ENCODE results near the gene E2F4. TPM values are rescaled to one million over a fixed set of nuclear protein-coding genes. Genes with fewer than 3 reads are reported as not detected.

E2F4 gene
- total and polyA plus RNA-seq, 10 of the 15 experiments (the other 5 are each of a cell fraction or from before 2014, with no cell fraction given) = 11.7 to 132 (median 95.9) TPM

DNA sequence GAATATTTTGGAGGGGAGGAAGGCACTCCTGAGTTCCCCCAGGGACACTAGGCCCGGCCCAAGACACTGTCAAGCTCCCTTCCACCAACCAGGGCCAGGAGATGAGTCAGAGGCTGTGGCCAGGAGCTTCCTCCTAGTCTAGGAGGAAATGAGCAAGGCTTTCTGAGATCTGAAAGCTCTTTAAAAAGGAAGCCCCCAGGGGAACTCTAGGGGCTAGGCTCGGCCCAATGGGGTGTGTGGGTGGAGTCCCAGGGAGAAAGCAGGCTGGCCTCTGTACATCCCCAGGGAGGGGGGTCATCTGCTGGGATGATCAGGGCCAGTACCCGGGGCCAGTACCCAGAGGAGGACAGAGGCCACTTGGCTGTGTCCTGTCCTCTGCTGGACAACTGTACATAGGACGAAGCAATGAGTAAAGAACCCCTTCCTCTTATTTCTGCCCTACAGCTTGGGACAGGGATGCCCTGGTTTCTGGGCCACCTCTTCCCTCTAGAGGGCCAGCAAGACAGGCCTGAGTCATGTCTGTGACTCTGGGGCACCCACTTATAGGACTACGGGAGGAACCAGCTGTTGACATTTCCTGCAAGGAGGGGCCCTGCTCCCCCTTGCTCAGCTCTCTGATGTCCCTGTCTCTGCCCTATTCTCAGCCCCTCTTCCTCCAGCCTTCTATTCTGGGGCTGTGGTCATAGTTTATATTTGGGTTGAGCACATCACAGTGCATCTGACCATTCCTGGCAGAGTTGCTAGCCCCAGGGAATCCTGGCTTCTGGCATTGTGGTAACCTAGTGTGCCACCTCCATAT is 52.6 kb downstream of the E2F4 start (continued):
- TF ChIP-seq RCOR1 (conservative IDR thresholded peaks at IDR 0.05; ENCODE audit: low read depth, low read length) (0 out of 2 replicates have a peak, but pooled peaks have one; percentile 41), NFYB (IDR thresholded peaks at IDR 0.05; ENCODE audit: insufficient read depth, low read depth, low read length) (peak; percentile 80), MAX (IDR thresholded peaks at IDR 0.05; ENCODE audit: low read depth, low read length) (0 out of 2 replicates have a peak, but pooled peaks have one; percentile 15), IKZF2 (IDR thresholded peaks at IDR 0.05) (peak; percentile 40 to 42; a peak in 2 of 4 replicates), ZSCAN29 (IDR thresholded peaks at IDR 0.05) (no peak), RELA (IDR thresholded peaks at IDR 0.05; ENCODE audit: borderline replicate concordance, partially characterized antibody) (peak; percentile 10), GATAD2B (conservative IDR thresholded peaks at IDR 0.05; ENCODE audit: low read depth) (no peak; the same call in 1 of the 2 replicates), MEF2A (IDR thresholded peaks at IDR 0.05; ENCODE audit: insufficient read depth, low read depth, low read length) (no peak; the same call in 1 of the 2 replicates), TCF7 (IDR thresholded peaks at IDR 0.05; ENCODE audit: borderline replicate concordance) (no peak), ZNF384 (IDR thresholded peaks at IDR 0.05; ENCODE audit: borderline replicate concordance, low read depth, low read length) (no peak), IRF5 (IDR thresholded peaks at IDR 0.05; ENCODE audit: borderline replicate concordance) (no peak), ZNF24 (IDR thresholded peaks at IDR 0.05) (no peak), BRCA1 (IDR thresholded peaks at IDR 0.05; ENCODE audit: low read depth, low read length) (no peak), EED (IDR thresholded peaks at IDR 0.05; ENCODE audit: low read depth) (peak; percentile 11; the same call in 1 of the 2 replicates), MTA3 (IDR thresholded peaks at IDR 0.05; ENCODE audit: borderline replicate concordance, low read length) (no peak), BHLHE40 (IDR thresholded peaks at IDR 0.05; ENCODE audit: borderline replicate concordance in 1 of 2, low read depth in 2 of 2, low read length in 1 of 2) (peak; percentile 17 to 43; a peak in 1 of 4 replicates), CEBPZ (IDR thresholded peaks at IDR 0.05; ENCODE audit: low read depth, low read length) (no peak), RELB (IDR thresholded peaks at IDR 0.05; ENCODE audit: low read depth) (peak; percentile 20; the same call in 1 of the 2 replicates)
- TF ChIP-seq, protein P1, sequence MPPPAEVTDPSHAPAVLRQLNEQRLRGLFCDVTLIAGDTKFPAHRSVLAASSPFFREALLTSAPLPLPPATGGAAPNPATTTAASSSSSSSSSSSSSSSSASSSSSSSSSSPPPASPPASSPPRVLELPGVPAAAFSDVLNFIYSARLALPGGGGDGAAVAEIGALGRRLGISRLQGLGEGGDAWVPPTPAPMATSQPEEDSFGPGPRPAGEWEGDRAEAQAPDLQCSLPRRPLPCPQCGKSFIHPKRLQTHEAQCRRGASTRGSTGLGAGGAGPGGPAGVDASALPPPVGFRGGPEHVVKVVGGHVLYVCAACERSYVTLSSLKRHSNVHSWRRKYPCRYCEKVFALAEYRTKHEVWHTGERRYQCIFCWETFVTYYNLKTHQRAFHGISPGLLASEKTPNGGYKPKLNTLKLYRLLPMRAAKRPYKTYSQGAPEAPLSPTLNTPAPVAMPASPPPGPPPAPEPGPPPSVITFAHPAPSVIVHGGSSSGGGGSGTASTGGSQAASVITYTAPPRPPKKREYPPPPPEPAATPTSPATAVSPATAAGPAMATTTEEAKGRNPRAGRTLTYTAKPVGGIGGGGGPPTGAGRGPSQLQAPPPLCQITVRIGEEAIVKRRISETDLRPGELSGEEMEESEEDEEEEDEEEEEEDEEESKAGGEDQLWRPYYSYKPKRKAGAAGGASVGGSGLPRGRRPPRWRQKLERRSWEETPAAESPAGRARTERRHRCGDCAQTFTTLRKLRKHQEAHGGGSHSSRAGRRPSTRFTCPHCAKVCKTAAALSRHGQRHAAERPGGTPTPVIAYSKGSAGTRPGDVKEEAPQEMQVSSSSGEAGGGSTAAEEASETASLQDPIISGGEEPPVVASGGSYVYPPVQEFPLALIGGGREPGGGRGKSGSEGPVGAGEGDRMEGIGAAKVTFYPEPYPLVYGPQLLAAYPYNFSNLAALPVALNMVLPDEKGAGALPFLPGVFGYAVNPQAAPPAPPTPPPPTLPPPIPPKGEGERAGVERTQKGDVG (CRISPR knock-in tag; IDR thresholded peaks at IDR 0.05) = no peak
